Cardiac muscle cell (in vitro differentiated cells and primary cell): ENCODE data around the gene ADK. TPM values are rescaled to one million over a fixed set of nuclear protein-coding genes. Genes with fewer than 3 reads are reported as not detected.
A peak's percentile ranks its signal among the peaks of the same experiment; 100 is the strongest.

Experiments
- DNase-seq, 2 donors: peaks; one replicate each; pipeline versions ENCODE4 v3.0.0 to v3.0.0-alpha.2; 2010 to 2017; ENCODE audit warnings: low read depth in 1 of 2, low spot score in 1 of 2
- H3K27ac ChIP-seq: fragments of 200-600 bp; sonication (generic); 2 replicates; pipeline ENCODE4 v1.5.1; 2016
- H3K27me3 ChIP-seq: fragments of 200-600 bp; sonication (generic); 2 replicates; pipeline ENCODE4 v1.6.0; 2016; ENCODE audit warnings: control low read depth
- H3K36me3 ChIP-seq: fragments of 200-600 bp; sonication (generic); 2 replicates; pipeline ENCODE4 v1.5.1; 2016; ENCODE audit warnings: control low read depth
- H3K4me1 ChIP-seq: fragments of 200-600 bp; sonication (generic); 2 replicates; pipeline ENCODE4 v1.8.1; 2017; ENCODE audit warnings: low read depth, mild to moderate bottlenecking, mixed run types
- H3K4me3 ChIP-seq: fragments of 200-600 bp; sonication (generic); 2 replicates; pipeline ENCODE4 v1.5.1; 2016; ENCODE audit warnings: mild to moderate bottlenecking
- H3K9me3 ChIP-seq: fragments of 200-600 bp; sonication (generic); 2 replicates; pipeline ENCODE4 v1.5.1; 2017; ENCODE audit warnings: low read depth, mild to moderate bottlenecking, control low read depth
- CTCF ChIP-seq: IDR thresholded peaks from 2 replicates; pipeline ENCODE4 v1.5.1; 2012; ENCODE audit warnings: low read depth, mild to moderate bottlenecking, low read length
- polyA plus RNA-seq: library from polyadenylated mRNA; unstranded; fragments of >200 nt; fragmentation: Nextera tagmentation; extraction: Ambion mirVana; gene quantifications from 2 replicates; pipeline ENCODE4 v1.2.1, GENCODE V29; 2016
- total RNA-seq: library from RNA; depleted of rRNA; stranded (reverse); fragments of >200 nt; gene quantifications from 2 replicates; pipeline ENCODE4 v1.2.3, GENCODE V29; 2016

The ADK gene
- total and polyA plus RNA-seq, 2 experiments from 2014 or later = 24.8 to 57.4 TPM

- H3K9me3 ChIP-seq = no peaks in the 10 kb centered on the region
- TF ChIP-seq CTCF = no peak
- H3K27ac ChIP-seq = no peak overlapping the region
- no peak for DNase-seq
- H3K4me3 ChIP-seq = no peak overlapping the region
- no peaks in the 10 kb centered on the region for H3K27me3 ChIP-seq
- no peaks in the 10 kb centered on the region for H3K4me1 ChIP-seq
- no peaks in the 10 kb centered on the region for H3K36me3 ChIP-seq
Observed at GRCh38 chr10:74165530-74165901, 14.5 kb downstream of the ADK start.

GRCh38 chr10:74167443-74167842 is 16.4 kb downstream of the ADK start:
- peaks cover 10% of the 10 kb centered on the region for H3K4me1 ChIP-seq
- no peaks in the 10 kb centered on the region for H3K27me3 ChIP-seq
- H3K27ac ChIP-seq = no peak overlapping the region
- no peak overlapping the region for H3K4me3 ChIP-seq
- no peaks in the 10 kb centered on the region for H3K9me3 ChIP-seq
- no peak for DNase-seq
- H3K36me3 ChIP-seq = no peaks in the 10 kb centered on the region
- no peak for TF ChIP-seq CTCF

- Histone ChIP-seq H3K27ac (peak overlapping the region; percentile 18), H3K9me3 (no peaks in the 10 kb centered on the region), H3K4me3 (no peak overlapping the region), H3K4me1 (peaks cover 14% of the 10 kb centered on the region), H3K36me3 (no peaks in the 10 kb centered on the region), H3K27me3 (no peaks in the 10 kb centered on the region)
- no peak for TF ChIP-seq CTCF
- no peak for DNase-seq
Observed at GRCh38 chr10:74171625-74172024, 20.6 kb downstream of the ADK start.

GRCh38 chr10:74174521-74174920 is 23.5 kb downstream of the ADK start:
- TF ChIP-seq CTCF = no peak

GRCh38 chr10:74175510-74176379 is 24.7 kb downstream of the ADK start:
- Histone ChIP-seq H3K9me3 (no peaks in the 10 kb centered on the region), H3K4me1 (peaks cover 14% of the 10 kb centered on the region), H3K4me3 (peak overlapping the region; percentile 55), H3K27me3 (no peaks in the 10 kb centered on the region), H3K36me3 (no peaks in the 10 kb centered on the region), H3K27ac (peak overlapping the region; percentile 78)
- no peak for TF ChIP-seq CTCF
- no peak for DNase-seq

More at GRCh38 chr10:74174521-74174920, 23.5 kb downstream of the ADK start:
- no peak for DNase-seq
- Histone ChIP-seq H3K36me3 (no peaks in the 10 kb centered on the region), H3K4me3 (no peak overlapping the region), H3K27ac (no peak overlapping the region), H3K27me3 (no peaks in the 10 kb centered on the region), H3K9me3 (no peaks in the 10 kb centered on the region), H3K4me1 (peaks cover 14% of the 10 kb centered on the region)
